GM12892 (cell line): Measurements from ENCODE around the gene GMPS. TPM values are rescaled to one million over a fixed set of nuclear protein-coding genes. Genes with fewer than 3 reads are reported as not detected.
A peak's percentile ranks its signal among the peaks of the same experiment; 100 is the strongest.
"Not testable (repeated sequence)": the region's sequence is repeated elsewhere in the genome, so short reads cannot be mapped to it uniquely, and the experiment has no call there.

ENCODE experiments used
- DNase-seq: peaks from one replicate; pipeline ENCODE4 v3.0.0; 2011; ENCODE audit not compliant: insufficient read length
- FAIRE-seq: peaks from 2 replicates; lab custom pipeline; 2011; peaks lifted over from hg19 to GRCh38; lab: Jason Lieb, UNC
- POLR2A ChIP-seq: IDR thresholded peaks from 2 replicates; pipeline ENCODE4 v1.6.1; 2011; ENCODE audit warnings: low read depth, low read length, control low read depth
- POLR2AphosphoS5 ChIP-seq: IDR thresholded peaks from 2 replicates; pipeline ENCODE4 v1.6.1; 2011; ENCODE audit warnings: low read depth, low read length, control low read depth
- TAF1 ChIP-seq: IDR thresholded peaks from 2 replicates; pipeline ENCODE4 v1.6.1; 2011; ENCODE audit warnings: low read depth, mild to moderate bottlenecking, control low read depth, low read length, borderline replicate concordance
- polyA plus RNA-seq: library from polyadenylated mRNA; unstranded; fragments of >200 nt; gene quantifications from one replicate; pipeline ENCODE4 v1.2.1, GENCODE V29; 2012; ENCODE audit warnings: missing spikeins, inconsistent platforms; ENCODE audit not compliant: missing spikeins

Gene GMPS
- polyA plus RNA-seq: 98.1 TPM

- peak; percentile 66 for TF ChIP-seq POLR2AphosphoS5
- peak; percentile 79; the same call in 1 of the 2 replicates for TF ChIP-seq TAF1
- peak; percentile 87 for TF ChIP-seq POLR2A
- peak; percentile 86 for DNase-seq
- FAIRE-seq: peak; percentile 88
These were observed at the start of gene GMPS for GRCh38 chr3:155870133-155870944. GMPS (plus strand) TSS chr3:155870650; CDS start chr3:155870871, 221 bp downstream.

DNA sequence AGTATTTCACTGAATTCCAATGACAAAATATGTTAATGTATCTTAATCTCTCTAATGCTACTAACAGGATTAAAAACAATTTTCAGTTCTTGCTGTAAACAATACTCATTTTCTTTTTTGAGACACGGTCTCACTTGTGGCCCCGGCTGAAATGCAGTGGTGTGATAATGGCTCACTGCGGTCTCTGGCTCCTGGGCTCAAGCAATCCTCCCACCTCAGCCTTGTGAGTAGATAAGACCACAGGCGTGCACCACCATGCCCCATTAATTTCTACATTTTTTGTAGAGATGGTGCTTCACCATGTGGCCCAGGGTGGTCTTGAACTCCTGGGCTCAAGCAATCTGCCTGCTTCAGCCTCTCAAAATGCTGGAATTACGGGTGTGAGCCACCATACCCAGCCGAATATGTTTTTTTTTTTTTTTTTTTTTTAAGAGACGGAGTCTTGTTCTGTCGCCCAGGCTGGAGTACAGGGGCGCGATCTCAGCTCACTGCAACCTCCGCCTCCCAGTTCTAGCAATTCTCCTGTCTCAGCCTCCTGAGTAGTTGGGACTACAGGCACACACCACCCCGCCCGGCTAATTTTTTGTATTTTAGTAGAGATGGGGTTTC, 41.9 kb upstream of the GMPS start:
- FAIRE-seq, DNase-seq: not testable (repeated sequence)

- TF ChIP-seq POLR2AphosphoS5 (no peak), TAF1 (no peak), POLR2A (no peak)
- no peak for DNase-seq
- no peak for FAIRE-seq
These were observed 34.9 kb upstream of the GMPS start for GRCh38 chr3:155835341-155836071.

DNA sequence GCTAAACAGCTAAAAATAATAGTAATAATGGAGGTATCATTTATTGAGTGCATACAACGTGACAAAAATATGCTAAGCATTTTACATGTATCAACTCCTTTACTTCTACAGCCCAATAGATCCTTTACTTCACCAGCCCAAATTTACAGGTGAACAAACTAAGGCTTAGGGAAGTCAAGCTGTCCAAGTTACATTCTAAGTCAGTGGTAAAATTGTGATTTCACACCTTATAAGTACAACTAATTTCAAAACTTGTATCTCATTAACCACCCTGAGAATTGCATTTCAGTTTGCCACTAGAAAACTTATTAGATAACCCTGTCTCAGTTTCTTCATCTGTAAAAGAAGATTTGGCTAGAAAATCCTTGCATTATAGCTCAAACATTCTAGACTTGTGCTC, 26.9 kb upstream of the GMPS start:
- TF ChIP-seq POLR2AphosphoS5: no peak
- TF ChIP-seq TAF1: no peak
- TF ChIP-seq POLR2A: no peak
- no peak for DNase-seq
- no peak for FAIRE-seq

DNA sequence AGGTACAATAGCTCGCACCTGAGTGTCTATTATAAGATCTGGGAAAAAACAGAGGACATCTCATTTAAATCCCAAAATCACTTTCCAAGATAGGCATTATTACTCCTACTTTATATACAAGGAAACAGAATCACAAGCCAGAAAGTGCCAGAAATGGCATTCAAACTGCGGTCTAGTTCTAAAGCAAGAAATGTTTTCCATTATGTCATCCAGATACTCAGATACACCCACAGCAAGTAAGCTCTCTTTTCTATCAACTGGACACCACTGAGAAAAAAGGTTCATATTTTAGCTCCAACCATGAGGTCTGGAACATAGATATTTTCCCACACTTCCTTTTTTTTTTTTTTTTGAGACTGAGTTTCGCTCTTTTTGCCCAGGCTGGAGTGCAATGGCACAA, 24.3 kb upstream of the GMPS start:
- TF ChIP-seq TAF1 (no peak), POLR2AphosphoS5 (no peak)
- no peak for DNase-seq
- no peak for FAIRE-seq

GRCh38 chr3:155847993-155848392, 22.5 kb upstream of the GMPS start:
- no peak for TF ChIP-seq POLR2A
- TF ChIP-seq POLR2AphosphoS5: no peak
- TF ChIP-seq TAF1: no peak
- FAIRE-seq (no peak), DNase-seq (no peak)

DNA sequence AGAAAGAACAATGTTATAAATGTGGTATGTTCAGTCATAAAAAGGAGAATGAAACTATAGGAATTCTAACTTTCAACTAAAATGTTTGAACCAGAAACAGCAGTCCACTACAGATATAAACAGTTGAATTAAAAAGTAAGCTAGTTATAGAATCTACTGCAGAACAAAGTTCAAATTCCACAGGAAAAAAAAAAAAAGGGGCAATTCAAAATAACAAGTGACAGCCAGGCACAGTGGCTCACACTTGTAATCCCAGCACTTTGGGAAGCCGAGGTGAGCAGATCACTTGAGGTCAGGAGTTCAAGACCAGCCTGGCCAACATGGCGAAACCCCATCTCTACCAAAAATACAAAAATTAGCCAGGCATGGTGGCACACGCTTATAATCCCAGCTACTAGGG, 21.0 kb upstream of the GMPS start:
- not testable (repeated sequence) for DNase-seq

GRCh38 chr3:155852341-155852740, 18.1 kb upstream of the GMPS start:
- TF ChIP-seq POLR2AphosphoS5: no peak
- TF ChIP-seq POLR2A: no peak
- no peak for TF ChIP-seq TAF1

More for the DNA sequence above, 21.0 kb upstream of the GMPS start:
- FAIRE-seq: not testable (repeated sequence)

DNA sequence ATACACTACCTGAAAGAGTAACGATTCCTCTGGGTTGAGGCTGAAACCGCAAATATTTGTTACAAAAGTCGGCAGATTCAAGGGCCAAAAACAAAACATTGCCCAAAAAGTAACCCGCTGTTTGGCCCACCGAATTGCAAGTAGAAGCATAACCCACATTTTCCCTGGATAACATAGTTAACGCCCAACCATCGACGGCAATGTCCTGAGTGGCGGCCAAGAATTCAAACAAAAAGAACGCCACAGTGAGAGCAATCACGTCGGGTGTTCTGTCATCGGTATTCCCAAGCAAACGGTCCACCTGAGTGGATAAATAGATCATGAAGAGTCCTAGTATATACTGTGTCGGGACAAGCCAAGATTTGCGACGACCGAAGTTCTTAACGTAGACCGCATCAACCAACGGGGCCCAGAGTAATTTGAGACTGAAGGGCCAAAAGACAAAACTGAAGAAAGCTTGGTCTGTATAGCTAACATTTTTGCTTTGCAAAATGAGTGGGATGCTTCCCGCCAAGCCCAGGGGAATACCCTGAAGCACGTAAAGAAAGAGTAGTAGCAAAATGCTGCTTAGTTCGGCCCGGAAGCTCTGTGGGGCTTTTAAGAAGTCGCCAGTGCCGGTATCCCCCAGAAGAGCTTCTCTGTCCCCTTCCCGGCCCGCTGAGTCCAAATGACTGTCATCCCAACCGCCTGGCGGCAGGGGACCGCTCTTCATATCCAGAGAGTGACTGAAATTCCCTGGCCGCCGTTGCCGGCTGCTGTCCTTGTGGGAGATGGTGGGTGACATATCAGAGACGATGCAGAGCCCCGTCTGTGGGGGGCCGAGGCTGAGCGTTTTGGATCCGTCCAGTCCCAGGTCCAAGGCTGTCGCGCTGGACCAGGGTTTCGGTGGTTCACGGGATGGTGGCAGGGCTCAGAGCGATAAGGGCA, 17.0 kb upstream of the GMPS start:
- no peak for DNase-seq
- no peak for FAIRE-seq
- TF ChIP-seq POLR2AphosphoS5: no peak
- no peak for TF ChIP-seq POLR2A
- no peak for TF ChIP-seq TAF1

More at GRCh38 chr3:155852341-155852740, 18.1 kb upstream of the GMPS start:
- DNase-seq (no peak), FAIRE-seq (no peak)

DNA sequence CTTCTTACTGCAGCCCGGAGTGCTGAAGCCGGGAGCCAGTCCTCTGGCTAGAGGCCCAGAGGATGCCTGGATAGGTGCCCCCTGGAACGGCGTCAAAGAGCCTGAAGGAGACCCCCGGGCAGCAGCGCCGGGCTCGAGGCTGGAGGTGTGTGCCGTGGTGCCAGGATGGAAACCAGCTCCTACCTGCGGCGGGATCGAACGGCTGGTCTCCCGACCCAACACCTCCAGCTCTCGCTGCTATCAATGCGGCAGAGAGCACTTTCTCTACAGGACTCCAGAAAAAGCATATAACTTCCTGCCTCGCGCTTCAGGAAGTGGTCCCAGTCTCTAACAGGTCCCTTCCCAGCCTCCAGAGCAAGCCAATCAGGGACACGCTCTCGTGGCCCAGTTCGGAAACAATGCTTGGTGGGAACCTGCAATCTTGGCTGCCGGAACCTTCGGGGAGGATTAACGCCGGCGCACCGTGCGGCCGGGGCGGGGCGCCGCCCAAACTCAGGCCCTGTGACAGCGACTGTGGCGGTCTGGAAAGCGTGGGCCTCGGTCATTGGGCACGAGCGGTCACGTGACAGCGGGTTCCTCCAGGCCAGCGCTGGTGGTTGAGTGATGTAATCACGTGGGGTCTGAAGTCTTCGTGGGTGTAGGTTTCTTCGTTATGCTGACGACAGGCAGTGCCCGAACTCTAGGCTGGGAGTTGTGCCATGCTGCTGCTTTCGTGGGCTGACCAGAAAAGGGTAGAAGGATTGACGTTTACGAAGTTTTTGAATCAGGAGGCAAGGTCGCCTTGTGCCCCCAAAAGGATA, 16.1 kb upstream of the GMPS start, which contains the start of gene SLC33A1:
Gene SLC33A1 (minus strand): TSS at position 287 of the 800 bp plus-strand sequence. CDS start 430 bp downstream, outside the sequence.
- TF ChIP-seq TAF1 (peak; percentile 71; the same call in 1 of the 2 replicates), POLR2AphosphoS5 (peak; percentile 95), POLR2A (peak; percentile 92)
- peak; percentile 95 for DNase-seq
- FAIRE-seq: peak; percentile 99
